HEK293T (cell line): ENCODE data around the gene SLC2A11.

Experiments used
- CTBP1 ChIP-seq: fragments of 450-650 bp; IDR thresholded peaks from 2 replicates; pipeline ENCODE4 v1.6.1; 2016; ENCODE audit warnings: borderline replicate concordance
- ELF4 ChIP-seq: fragments of 450-650 bp; IDR thresholded peaks from 2 replicates; pipeline ENCODE4 v1.6.1; 2017; ENCODE audit warnings: antibody characterized with exemption
- FOXA1 ChIP-seq: fragments of 450-650 bp; IDR thresholded peaks from 2 replicates; pipeline ENCODE4 v1.6.1; 2016; ENCODE audit warnings: mild to moderate bottlenecking
- FOXM1 ChIP-seq: fragments of 450-650 bp; IDR thresholded peaks from 2 replicates; pipeline ENCODE4 v1.6.1; 2017; ENCODE audit warnings: mild to moderate bottlenecking, borderline replicate concordance
- HDGF ChIP-seq: fragments of 450-650 bp; IDR thresholded peaks from 2 replicates; pipeline ENCODE4 v1.6.1; 2017; ENCODE audit warnings: antibody characterized with exemption, borderline replicate concordance
- L3MBTL2 ChIP-seq: fragments of 450-650 bp; conservative IDR thresholded peaks from 2 replicates; pipeline ENCODE4 v1.6.1; 2016; ENCODE audit warnings: mild to moderate bottlenecking
- LEF1 ChIP-seq: fragments of 450-650 bp; IDR thresholded peaks from 2 replicates; pipeline ENCODE4 v1.6.1; 2017; ENCODE audit warnings: mild to moderate bottlenecking, borderline replicate concordance
- SP1 ChIP-seq: fragments of 450-650 bp; IDR thresholded peaks from 2 replicates; pipeline ENCODE4 v1.6.1; 2017
- SUZ12 ChIP-seq: fragments of 450-650 bp; IDR thresholded peaks from 2 replicates; pipeline ENCODE4 v1.6.1; 2016; ENCODE audit warnings: mild to moderate bottlenecking
- TARDBP ChIP-seq: fragments of 450-650 bp; IDR thresholded peaks from 2 replicates; pipeline ENCODE4 v1.6.1; 2016
- ZNF384 ChIP-seq: fragments of 450-650 bp; IDR thresholded peaks from 2 replicates; pipeline ENCODE4 v1.6.1; 2016
- TF ChIP-seq, protein P1 (sequence below): fragments of 450-650 bp; IDR thresholded peaks from 2 replicates; pipeline ENCODE4 v1.6.1; 2016

DNA sequence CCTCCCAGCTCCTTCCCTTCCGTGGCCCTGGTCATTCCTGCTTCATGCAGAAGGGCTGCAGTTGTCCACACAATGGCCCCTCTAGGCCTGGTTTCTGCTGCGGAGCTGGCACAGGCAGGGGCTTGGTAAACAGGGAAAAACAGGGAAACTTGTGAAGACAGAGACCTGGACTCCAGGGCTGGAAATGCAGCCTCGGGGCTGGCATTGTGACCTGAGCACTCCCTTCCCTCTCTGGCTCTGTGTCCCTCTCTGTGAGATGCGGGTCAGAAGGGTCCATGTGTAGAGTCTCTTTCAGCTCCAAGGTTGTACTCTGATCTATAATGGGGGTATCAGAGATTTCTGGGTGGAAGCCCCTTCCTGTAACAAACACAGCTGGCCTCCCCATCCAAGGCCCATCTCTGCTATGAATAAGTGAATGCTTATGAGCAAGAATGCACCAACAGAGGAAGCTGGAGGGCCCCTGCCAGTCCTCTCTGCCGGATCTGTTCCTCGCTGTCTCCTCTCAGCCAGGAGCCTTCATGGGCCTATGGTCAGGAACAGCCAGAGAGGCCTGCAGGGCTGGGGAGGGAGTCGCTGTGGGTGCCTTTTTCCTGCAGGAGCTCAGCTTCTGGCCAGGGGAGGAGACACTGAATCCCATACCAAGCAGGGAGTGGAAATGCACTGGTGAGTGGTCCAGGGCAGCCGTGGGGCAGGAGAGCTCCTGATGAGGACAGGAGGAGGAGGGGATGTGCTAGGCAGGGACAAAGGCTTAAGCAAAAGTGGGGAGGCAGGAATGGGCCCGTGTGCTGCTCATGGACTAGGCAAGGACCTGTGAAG lies 12.2 kb upstream of the SLC2A11 start:
- TF ChIP-seq FOXM1 (no peak), SP1 (no peak), HDGF (no peak), SUZ12 (no peak), ZNF384 (no peak), CTBP1 (no peak), FOXA1 (no peak), TARDBP (no peak), LEF1 (no peak), ELF4 (no peak), L3MBTL2 (no peak)
- TF ChIP-seq, protein P1, sequence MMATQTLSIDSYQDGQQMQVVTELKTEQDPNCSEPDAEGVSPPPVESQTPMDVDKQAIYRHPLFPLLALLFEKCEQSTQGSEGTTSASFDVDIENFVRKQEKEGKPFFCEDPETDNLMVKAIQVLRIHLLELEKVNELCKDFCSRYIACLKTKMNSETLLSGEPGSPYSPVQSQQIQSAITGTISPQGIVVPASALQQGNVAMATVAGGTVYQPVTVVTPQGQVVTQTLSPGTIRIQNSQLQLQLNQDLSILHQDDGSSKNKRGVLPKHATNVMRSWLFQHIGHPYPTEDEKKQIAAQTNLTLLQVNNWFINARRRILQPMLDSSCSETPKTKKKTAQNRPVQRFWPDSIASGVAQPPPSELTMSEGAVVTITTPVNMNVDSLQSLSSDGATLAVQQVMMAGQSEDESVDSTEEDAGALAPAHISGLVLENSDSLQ = no peak
